AG20443 (cell line): Measurements from ENCODE around the gene SPOCK1.

ENCODE experiments used
- DNase-seq: peaks from one replicate; pipeline ENCODE4 v3.0.0; 2012; ENCODE audit warnings: low spot score, mixed read lengths

SPOCK1 gene

GRCh38 chr5:137292461-137293027 is 206.6 kb downstream of the SPOCK1 start:
- no peak for DNase-seq

GRCh38 chr5:137291436-137291835 is 207.7 kb downstream of the SPOCK1 start:
- no peak for DNase-seq

- no peak for DNase-seq
These were observed 208.1 kb downstream of the SPOCK1 start for GRCh38 chr5:137291031-137291430.

- DNase-seq: no peak
These were observed 208.8 kb downstream of the SPOCK1 start for GRCh38 chr5:137290373-137290772.

- DNase-seq: no peak
These were observed 209.3 kb downstream of the SPOCK1 start for GRCh38 chr5:137289856-137290255.

- DNase-seq: no peak
These were observed 211.6 kb downstream of the SPOCK1 start for GRCh38 chr5:137287569-137287968.

- no peak for DNase-seq
These were observed 213.0 kb downstream of the SPOCK1 start for GRCh38 chr5:137286025-137286610.

- no peak for DNase-seq
These were observed 215.3 kb downstream of the SPOCK1 start for GRCh38 chr5:137283801-137284200.

GRCh38 chr5:137282216-137282615 is 216.9 kb downstream of the SPOCK1 start:
- DNase-seq: peak; percentile 52

GRCh38 chr5:137281201-137281600 is 217.9 kb downstream of the SPOCK1 start:
- peak; percentile 42 for DNase-seq

GRCh38 chr5:137280656-137281055 is 218.5 kb downstream of the SPOCK1 start:
- DNase-seq: no peak

- DNase-seq: no peak
These were observed 219.4 kb downstream of the SPOCK1 start for GRCh38 chr5:137279521-137280231.

- no peak for DNase-seq
These were observed 220.7 kb downstream of the SPOCK1 start for GRCh38 chr5:137278476-137278875.

- no peak for DNase-seq
These were observed 224.0 kb downstream of the SPOCK1 start for GRCh38 chr5:137275083-137275482.

GRCh38 chr5:137273511-137273910 is 225.6 kb downstream of the SPOCK1 start:
- peak; percentile 27 for DNase-seq

GRCh38 chr5:137272831-137273230 is 226.3 kb downstream of the SPOCK1 start:
- DNase-seq: no peak

- no peak for DNase-seq
These were observed 229.2 kb downstream of the SPOCK1 start for GRCh38 chr5:137269946-137270345.

GRCh38 chr5:137269274-137269673 is 229.9 kb downstream of the SPOCK1 start:
- DNase-seq: no peak

- no peak for DNase-seq
These were observed 230.5 kb downstream of the SPOCK1 start for GRCh38 chr5:137268646-137269045.

- no peak for DNase-seq
These were observed 232.9 kb downstream of the SPOCK1 start for GRCh38 chr5:137266186-137266585.

GRCh38 chr5:137265457-137265856 is 233.7 kb downstream of the SPOCK1 start:
- DNase-seq: no peak

GRCh38 chr5:137264573-137264972 is 234.6 kb downstream of the SPOCK1 start:
- peak; percentile 80 for DNase-seq

- DNase-seq: peak; percentile 32
These were observed 235.1 kb downstream of the SPOCK1 start for GRCh38 chr5:137264041-137264440.
